Uterus (tissue), 4 donors: ENCODE results near the gene CADM4. TPM values are rescaled to one million over a fixed set of nuclear protein-coding genes. Genes with fewer than 3 reads are reported as not detected.

Experiments used
- DNase-seq, 2 donors: peaks; one replicate each; pipeline ENCODE4 v3.0.0-alpha.2; 2019 to 2020
- H3K27ac ChIP-seq, 2 donors: fragments of 200-600 bp; sonication (generic); 1 replicate in 1 of 2; 2 replicates in 1 of 2; pipeline ENCODE4 v1.5.1; 2016 to 2018
- H3K27me3 ChIP-seq, 2 donors: fragments of 200-600 bp; sonication (generic); one replicate each; pipeline ENCODE4 v1.5.1; 2018 to 2019; ENCODE audit warnings: control low read depth in 1 of 2
- H3K36me3 ChIP-seq, 2 donors: fragments of 200-600 bp; sonication (generic); one replicate each; pipeline ENCODE4 v1.5.1; 2019; ENCODE audit warnings: control low read depth in 1 of 2
- H3K4me1 ChIP-seq, 2 donors: fragments of 200-600 bp; sonication (generic); one replicate each; pipeline ENCODE4 v1.5.1; 2018 to 2019; ENCODE audit warnings: control low read depth in 1 of 2
- H3K4me3 ChIP-seq, 2 donors: fragments of 200-600 bp; sonication (generic); 1 replicate in 1 of 2; 2 replicates in 1 of 2; pipeline ENCODE4 v1.5.1; 2018 to 2019; ENCODE audit warnings: mild to moderate bottlenecking in 1 of 2
- H3K9me3 ChIP-seq, 2 donors: fragments of 200-600 bp; sonication (generic); one replicate each; pipeline ENCODE4 v1.5.1; 2019; ENCODE audit warnings: control low read depth in 1 of 2
- CTCF ChIP-seq, 4 experiments: fragments of 200-600 bp in 2 of 4; fragments of 450-650 bp in 2 of 4; sonication (generic) in 2 of 4; IDR thresholded peaks; one replicate each; pipeline ENCODE4 v1.5.1; 2016 to 2019; ENCODE audit warnings: antibody characterized with exemption in 4 of 4, mild to moderate bottlenecking in 2 of 4, moderate library complexity in 1 of 4
- POLR2A ChIP-seq, 2 donors: fragments of 450-650 bp; IDR thresholded peaks; one replicate each; pipeline ENCODE4 v1.6.1; 2016; ENCODE audit warnings: antibody characterized with exemption in 2 of 2, mild to moderate bottlenecking in 1 of 2, moderate library complexity in 1 of 2
- intact Hi-C: fragments of 100-400 bp; cut with DNase I; formaldehyde crosslinking; loops from one replicate; pipeline ENCODE4 v1.15.1; 2023; ENCODE audit warnings: low total_unique reads
- total RNA-seq, 4 donors: library from RNA; depleted of rRNA in 3 of 4; stranded (reverse); fragments of >200 nt in 3 of 4; gene quantifications; one replicate each; pipeline versions ENCODE4 v1.1.0 to v1.2.4, GENCODE V29; 2014 to 2023
- donor health status: DM: yes; HTN: yes; CAD: no.

CADM4 gene
- total RNA-seq, 4 donors from 2014 or later: 2.1 to 18.6 (median 10.5) TPM

GRCh38 chr19:43628646-43629326 is 10.9 kb downstream of the CADM4 start:
- Histone ChIP-seq H3K27me3 (no peaks in the 10 kb centered on the region), H3K36me3 (no peaks in the 10 kb centered on the region), H3K4me1 (no peaks in the 10 kb centered on the region), H3K9me3 (no peaks in the 10 kb centered on the region), H3K27ac (no peak overlapping the region), H3K4me3 (no peak overlapping the region)
- TF ChIP-seq POLR2A (IDR thresholded peaks at IDR 0.05) (no peak), CTCF (IDR thresholded peaks at IDR 0.05) (no peak)
- intact Hi-C loops: no loop called here
- DNase-seq: no peak

GRCh38 chr19:43626838-43627237 is 12.8 kb downstream of the CADM4 start:
- Histone ChIP-seq H3K9me3 (no peaks in the 10 kb centered on the region), H3K4me1 (no peaks in the 10 kb centered on the region), H3K27ac (no peak overlapping the region), H3K27me3 (no peaks in the 10 kb centered on the region), H3K4me3 (no peak overlapping the region), H3K36me3 (no peaks in the 10 kb centered on the region)
- no peak for DNase-seq
- intact Hi-C loops: no loop called here
- TF ChIP-seq CTCF (IDR thresholded peaks at IDR 0.05): no peak
- TF ChIP-seq POLR2A (IDR thresholded peaks at IDR 0.05): no peak

- Histone ChIP-seq H3K4me3 (no peak overlapping the region), H3K27me3 (no peaks in the 10 kb centered on the region), H3K4me1 (no peaks in the 10 kb centered on the region), H3K27ac (no peak overlapping the region), H3K9me3 (no peaks in the 10 kb centered on the region), H3K36me3 (no peaks in the 10 kb centered on the region)
- intact Hi-C loops: no loop called here
- TF ChIP-seq CTCF (IDR thresholded peaks at IDR 0.05): no peak
- DNase-seq: no peak
Observed at GRCh38 chr19:43625918-43626579, 13.6 kb downstream of the CADM4 start.

- DNase-seq: no peak
- H3K27ac ChIP-seq: no peak overlapping the region
- H3K9me3 ChIP-seq: no peaks in the 10 kb centered on the region
- H3K4me3 ChIP-seq: no peak overlapping the region
- TF ChIP-seq POLR2A (IDR thresholded peaks at IDR 0.05): no peak
- TF ChIP-seq CTCF (IDR thresholded peaks at IDR 0.05): no peak
- H3K27me3 ChIP-seq: no peaks in the 10 kb centered on the region
- intact Hi-C loops: loop anchor here (5.0 kb wide), 1 partner anchor 37 kb away; no protein-coding TSS in a partner anchor
- peaks cover 0 to 5% of the 10 kb centered on the region in 2 donors for H3K4me1 ChIP-seq
- no peaks in the 10 kb centered on the region for H3K36me3 ChIP-seq
Observed at GRCh38 chr19:43624933-43625332, 14.7 kb downstream of the CADM4 start.

GRCh38 chr19:43623889-43624670 is 15.6 kb downstream of the CADM4 start:
- Histone ChIP-seq H3K9me3 (no peaks in the 10 kb centered on the region), H3K4me1 (peaks cover 0 to 5% of the 10 kb centered on the region in 2 donors), H3K27me3 (no peaks in the 10 kb centered on the region), H3K4me3 (no peak overlapping the region), H3K27ac (no peak overlapping the region), H3K36me3 (no peaks in the 10 kb centered on the region)
- DNase-seq: no peak
- no peak for TF ChIP-seq CTCF (IDR thresholded peaks at IDR 0.05)
- TF ChIP-seq POLR2A (IDR thresholded peaks at IDR 0.05): no peak
- intact Hi-C loops: loop anchor here (5.0 kb wide), 1 partner anchor 38 kb away; no protein-coding TSS in a partner anchor
